Panc1 (cell line): ENCODE results near the gene LMAN2L.

Experiments used
- TF ChIP-seq, protein P1 (sequence below), 2 experiments: IDR thresholded peaks; 2 replicates each; pipeline ENCODE4 v1.6.1; 2011 to 2012; ENCODE audit warnings: low read depth in 2 of 2, control low read depth in 1 of 2, low read length in 1 of 2, mild to moderate bottlenecking in 1 of 2, moderate library complexity in 1 of 2; ENCODE audit not compliant: insufficient read depth in 1 of 2
- TF ChIP-seq, protein P2 (sequence below): fragments of 450-650 bp; IDR thresholded peaks from 2 replicates; pipeline ENCODE4 v1.5.1; 2017; ENCODE audit warnings: mild to moderate bottlenecking

DNA sequence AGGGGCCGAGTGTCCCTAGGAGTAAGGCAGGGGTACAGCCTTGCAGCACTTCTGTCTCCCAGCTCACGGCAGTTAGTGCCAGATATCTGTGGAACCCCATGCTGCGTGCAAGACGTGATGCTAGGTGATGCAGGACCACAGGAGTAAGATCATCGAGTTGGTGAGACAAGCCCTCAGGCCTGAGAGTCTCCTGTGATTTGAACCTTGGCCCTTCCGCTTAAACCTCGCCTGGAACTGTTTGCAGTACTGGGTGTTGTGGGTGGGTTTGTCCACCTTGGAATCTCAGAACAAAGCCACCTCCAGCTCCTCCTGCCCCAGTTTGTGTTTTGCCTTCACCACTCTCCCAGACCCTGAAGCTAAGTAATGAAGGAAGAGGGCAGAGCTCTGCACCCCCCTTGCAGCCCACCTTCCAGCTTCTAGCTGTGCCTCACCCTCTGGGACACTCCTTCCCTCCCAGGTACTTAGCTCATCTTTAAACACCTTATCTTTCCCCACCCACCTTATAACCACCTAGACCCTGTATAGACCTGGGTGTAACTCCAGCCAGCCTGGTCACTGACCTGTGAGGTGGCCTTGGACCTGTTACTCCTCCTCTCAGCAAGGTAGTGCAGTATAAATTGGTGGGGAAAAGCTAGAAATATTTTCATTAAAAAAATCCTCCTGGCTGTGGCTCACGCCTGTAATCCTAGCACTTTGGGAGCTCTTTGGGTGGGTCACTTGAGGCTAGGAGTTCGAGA is 27.4 kb upstream of the LMAN2L start:
- TF ChIP-seq, protein P1, sequence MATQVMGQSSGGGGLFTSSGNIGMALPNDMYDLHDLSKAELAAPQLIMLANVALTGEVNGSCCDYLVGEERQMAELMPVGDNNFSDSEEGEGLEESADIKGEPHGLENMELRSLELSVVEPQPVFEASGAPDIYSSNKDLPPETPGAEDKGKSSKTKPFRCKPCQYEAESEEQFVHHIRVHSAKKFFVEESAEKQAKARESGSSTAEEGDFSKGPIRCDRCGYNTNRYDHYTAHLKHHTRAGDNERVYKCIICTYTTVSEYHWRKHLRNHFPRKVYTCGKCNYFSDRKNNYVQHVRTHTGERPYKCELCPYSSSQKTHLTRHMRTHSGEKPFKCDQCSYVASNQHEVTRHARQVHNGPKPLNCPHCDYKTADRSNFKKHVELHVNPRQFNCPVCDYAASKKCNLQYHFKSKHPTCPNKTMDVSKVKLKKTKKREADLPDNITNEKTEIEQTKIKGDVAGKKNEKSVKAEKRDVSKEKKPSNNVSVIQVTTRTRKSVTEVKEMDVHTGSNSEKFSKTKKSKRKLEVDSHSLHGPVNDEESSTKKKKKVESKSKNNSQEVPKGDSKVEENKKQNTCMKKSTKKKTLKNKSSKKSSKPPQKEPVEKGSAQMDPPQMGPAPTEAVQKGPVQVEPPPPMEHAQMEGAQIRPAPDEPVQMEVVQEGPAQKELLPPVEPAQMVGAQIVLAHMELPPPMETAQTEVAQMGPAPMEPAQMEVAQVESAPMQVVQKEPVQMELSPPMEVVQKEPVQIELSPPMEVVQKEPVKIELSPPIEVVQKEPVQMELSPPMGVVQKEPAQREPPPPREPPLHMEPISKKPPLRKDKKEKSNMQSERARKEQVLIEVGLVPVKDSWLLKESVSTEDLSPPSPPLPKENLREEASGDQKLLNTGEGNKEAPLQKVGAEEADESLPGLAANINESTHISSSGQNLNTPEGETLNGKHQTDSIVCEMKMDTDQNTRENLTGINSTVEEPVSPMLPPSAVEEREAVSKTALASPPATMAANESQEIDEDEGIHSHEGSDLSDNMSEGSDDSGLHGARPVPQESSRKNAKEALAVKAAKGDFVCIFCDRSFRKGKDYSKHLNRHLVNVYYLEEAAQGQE (IDR thresholded peaks at IDR 0.05; ENCODE audit: insufficient read depth in 1 of 2, low read depth in 2 of 2, low read length in 1 of 2) = no peak
- TF ChIP-seq, protein P2, sequence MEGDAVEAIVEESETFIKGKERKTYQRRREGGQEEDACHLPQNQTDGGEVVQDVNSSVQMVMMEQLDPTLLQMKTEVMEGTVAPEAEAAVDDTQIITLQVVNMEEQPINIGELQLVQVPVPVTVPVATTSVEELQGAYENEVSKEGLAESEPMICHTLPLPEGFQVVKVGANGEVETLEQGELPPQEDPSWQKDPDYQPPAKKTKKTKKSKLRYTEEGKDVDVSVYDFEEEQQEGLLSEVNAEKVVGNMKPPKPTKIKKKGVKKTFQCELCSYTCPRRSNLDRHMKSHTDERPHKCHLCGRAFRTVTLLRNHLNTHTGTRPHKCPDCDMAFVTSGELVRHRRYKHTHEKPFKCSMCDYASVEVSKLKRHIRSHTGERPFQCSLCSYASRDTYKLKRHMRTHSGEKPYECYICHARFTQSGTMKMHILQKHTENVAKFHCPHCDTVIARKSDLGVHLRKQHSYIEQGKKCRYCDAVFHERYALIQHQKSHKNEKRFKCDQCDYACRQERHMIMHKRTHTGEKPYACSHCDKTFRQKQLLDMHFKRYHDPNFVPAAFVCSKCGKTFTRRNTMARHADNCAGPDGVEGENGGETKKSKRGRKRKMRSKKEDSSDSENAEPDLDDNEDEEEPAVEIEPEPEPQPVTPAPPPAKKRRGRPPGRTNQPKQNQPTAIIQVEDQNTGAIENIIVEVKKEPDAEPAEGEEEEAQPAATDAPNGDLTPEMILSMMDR = no peak
